Panc1 (cell line): ENCODE data around the gene LDLRAD4.

Experiments used
- CTCF ChIP-seq: fragments of 450-650 bp; IDR thresholded peaks from 2 replicates; pipeline ENCODE4 v1.5.1; 2017; ENCODE audit warnings: mild to moderate bottlenecking
- POLR2AphosphoS5 ChIP-seq: IDR thresholded peaks from 2 replicates; pipeline ENCODE4 v1.6.1; 2012; ENCODE audit warnings: mild to moderate bottlenecking, low read depth, low read length, moderate library complexity
- REST ChIP-seq, 2 experiments: IDR thresholded peaks; 2 replicates each; pipeline ENCODE4 v1.6.1; 2011 to 2012; ENCODE audit warnings: low read depth in 2 of 2, control low read depth in 1 of 2, low read length in 1 of 2, mild to moderate bottlenecking in 1 of 2, moderate library complexity in 1 of 2; ENCODE audit not compliant: insufficient read depth in 1 of 2
- TCF7L2 ChIP-seq: IDR thresholded peaks from 2 replicates; pipeline ENCODE4 v1.6.1; 2011; ENCODE audit warnings: mild to moderate bottlenecking, low read depth, low read length, inconsistent platforms

GRCh38 chr18:13451661-13452387 lies 233.3 kb downstream of the LDLRAD4 start:
- TF ChIP-seq POLR2AphosphoS5 (no peak), CTCF (no peak), REST (IDR thresholded peaks at IDR 0.05; ENCODE audit: insufficient read depth in 1 of 2, low read depth in 2 of 2, low read length in 1 of 2) (no peak), TCF7L2 (no peak)
